CMK (cell line): ENCODE data around the gene RDX.

Source experiments
- DNase-seq: peaks from one replicate; pipeline ENCODE4 v3.0.0-alpha.2; 2010; ENCODE audit warnings: low read depth

RDX gene

DNA sequence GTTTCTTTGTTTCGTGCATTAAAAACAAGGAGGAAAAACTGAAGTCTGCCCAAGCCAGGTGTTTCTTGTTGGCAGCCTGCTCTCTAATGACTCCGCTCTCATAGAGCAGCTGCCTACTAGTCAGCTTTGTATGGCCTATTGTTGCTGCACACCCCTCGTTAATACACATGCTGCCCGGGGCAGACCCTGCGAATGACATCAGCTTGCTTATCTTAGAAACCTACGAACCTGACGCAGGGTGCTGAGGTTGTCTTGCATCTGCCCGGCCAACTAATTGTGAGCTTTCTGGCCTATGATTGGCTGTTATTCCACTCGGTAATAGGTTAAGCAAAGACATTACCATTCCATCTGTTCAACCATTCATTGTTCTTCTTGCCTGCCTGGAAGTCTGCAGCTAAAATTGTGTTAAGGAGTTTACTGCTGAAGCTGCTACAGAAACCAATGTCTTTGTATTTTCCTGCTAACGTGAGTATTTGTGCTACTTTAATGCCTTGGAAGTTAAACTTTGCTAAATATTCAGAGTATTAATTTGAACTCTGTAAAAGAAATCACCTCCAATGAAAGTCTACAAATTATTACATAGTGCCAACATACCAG lies 165.7 kb downstream of the RDX start:
- DNase-seq = no peak

GRCh38 chr11:110128161-110128560 lies 168.3 kb downstream of the RDX start:
- no peak for DNase-seq

DNA sequence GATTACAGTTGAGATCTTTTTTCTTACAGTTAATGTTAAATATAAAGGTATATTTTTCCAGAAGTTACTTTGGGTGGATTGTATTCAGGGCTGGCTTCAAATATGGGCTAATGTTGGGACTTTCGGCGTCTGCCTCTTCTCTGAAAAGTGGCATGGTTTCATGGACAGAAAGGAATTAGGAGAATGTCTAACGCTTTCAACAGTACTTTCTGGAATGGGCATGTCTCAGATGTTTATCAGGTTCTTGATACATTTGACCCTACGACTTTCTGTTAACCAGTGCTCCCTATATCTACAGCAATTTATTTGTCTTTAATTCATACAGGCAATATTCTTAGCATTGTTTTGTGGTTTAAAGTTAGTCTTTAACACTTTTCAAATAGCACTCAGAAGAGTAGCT lies 169.5 kb downstream of the RDX start:
- DNase-seq = no peak

GRCh38 chr11:110125632-110126031 lies 170.8 kb downstream of the RDX start:
- DNase-seq = no peak
